Measurements from ENCODE around the gene PLAAT1.

PLAAT1 gene

GRCh38 chr3:193269343-193270028 lies 28.5 kb downstream of the PLAAT1 start:
- no peak overlapping the region for H3K4me3 ChIP-seq (ENCODE audit: low read length, poor library complexity, severe bottlenecking)
- H3K4me2 ChIP-seq (ENCODE audit: low read depth, low read length, poor library complexity, severe bottlenecking): no peak overlapping the region
- no peak overlapping the region for H2AFZ ChIP-seq (ENCODE audit: low read length)
- H4K20me1 ChIP-seq (ENCODE audit: insufficient read depth, low read length, poor library complexity, severe bottlenecking): no peaks in the 10 kb centered on the region
- no peak overlapping the region for H3K9ac ChIP-seq (ENCODE audit: low read depth, low read length, poor library complexity, severe bottlenecking)
- H3K79me2 ChIP-seq (ENCODE audit: insufficient read depth, low read length): no peaks in the 10 kb centered on the region
- no peaks in the 10 kb centered on the region for H3K27me3 ChIP-seq (ENCODE audit: insufficient read depth, low read length, poor library complexity, severe bottlenecking)
- TF ChIP-seq CTCF (conservative IDR thresholded peaks at IDR 0.05; ENCODE audit: low read length) (no peak), EZH2phosphoT487 (IDR thresholded peaks at IDR 0.05; ENCODE audit: borderline replicate concordance) (no peak)
- no peaks in the 10 kb centered on the region for H3K36me3 ChIP-seq (ENCODE audit: insufficient read depth, low read length)
- H3K9me2 ChIP-seq (replicated peaks; ENCODE audit: low read depth, low read length): no peaks in the 10 kb centered on the region
- H3F3A ChIP-seq (ENCODE audit: low read depth): no peaks in the 10 kb centered on the region
- H3K9me3 ChIP-seq (ENCODE audit: insufficient read depth, low read depth, low read length): no peaks in the 10 kb centered on the region
- no peaks in the 10 kb centered on the region for H3K4me1 ChIP-seq (ENCODE audit: insufficient read depth, low read length, poor library complexity, severe bottlenecking)

- Histone ChIP-seq H3K4me3 (ENCODE audit: low read length, poor library complexity, severe bottlenecking) (no peak overlapping the region), H3K9me3 (ENCODE audit: insufficient read depth, low read depth, low read length) (no peaks in the 10 kb centered on the region), H2AFZ (ENCODE audit: low read length) (no peak overlapping the region), H3F3A (ENCODE audit: low read depth) (no peaks in the 10 kb centered on the region), H3K27me3 (ENCODE audit: insufficient read depth, low read length, poor library complexity, severe bottlenecking) (no peaks in the 10 kb centered on the region), H3K79me2 (ENCODE audit: insufficient read depth, low read length) (no peaks in the 10 kb centered on the region), H3K4me2 (ENCODE audit: low read depth, low read length, poor library complexity, severe bottlenecking) (no peak overlapping the region), H3K9me2 (replicated peaks; ENCODE audit: low read depth, low read length) (no peaks in the 10 kb centered on the region), H3K4me1 (ENCODE audit: insufficient read depth, low read length, poor library complexity, severe bottlenecking) (no peaks in the 10 kb centered on the region), H4K20me1 (ENCODE audit: insufficient read depth, low read length, poor library complexity, severe bottlenecking) (no peaks in the 10 kb centered on the region), H3K9ac (ENCODE audit: low read depth, low read length, poor library complexity, severe bottlenecking) (no peak overlapping the region), H3K36me3 (ENCODE audit: insufficient read depth, low read length) (no peaks in the 10 kb centered on the region)
- TF ChIP-seq EZH2phosphoT487 (IDR thresholded peaks at IDR 0.05; ENCODE audit: borderline replicate concordance) (no peak), CTCF (conservative IDR thresholded peaks at IDR 0.05; ENCODE audit: low read length) (no peak)
Observed at GRCh38 chr3:193270451-193270850, 29.4 kb downstream of the PLAAT1 start.

- no peaks in the 10 kb centered on the region for H3K79me2 ChIP-seq (ENCODE audit: insufficient read depth, low read length)
- H3K9ac ChIP-seq (ENCODE audit: low read depth, low read length, poor library complexity, severe bottlenecking): no peak overlapping the region
- H3K4me2 ChIP-seq (ENCODE audit: low read depth, low read length, poor library complexity, severe bottlenecking): no peak overlapping the region
- H4K20me1 ChIP-seq (ENCODE audit: insufficient read depth, low read length, poor library complexity, severe bottlenecking): no peaks in the 10 kb centered on the region
- no peak overlapping the region for H2AFZ ChIP-seq (ENCODE audit: low read length)
- H3K27me3 ChIP-seq (ENCODE audit: insufficient read depth, low read length, poor library complexity, severe bottlenecking): no peaks in the 10 kb centered on the region
- H3K36me3 ChIP-seq (ENCODE audit: insufficient read depth, low read length): no peaks in the 10 kb centered on the region
- no peak for TF ChIP-seq EZH2phosphoT487 (IDR thresholded peaks at IDR 0.05; ENCODE audit: borderline replicate concordance)
- TF ChIP-seq CTCF (conservative IDR thresholded peaks at IDR 0.05; ENCODE audit: low read length): no peak
- no peaks in the 10 kb centered on the region for H3K9me3 ChIP-seq (ENCODE audit: insufficient read depth, low read depth, low read length)
- no peaks in the 10 kb centered on the region for H3F3A ChIP-seq (ENCODE audit: low read depth)
- H3K4me1 ChIP-seq (ENCODE audit: insufficient read depth, low read length, poor library complexity, severe bottlenecking): no peaks in the 10 kb centered on the region
- no peaks in the 10 kb centered on the region for H3K9me2 ChIP-seq (replicated peaks; ENCODE audit: low read depth, low read length)
- H3K4me3 ChIP-seq (ENCODE audit: low read length, poor library complexity, severe bottlenecking): no peak overlapping the region
Observed at GRCh38 chr3:193271101-193271840, 30.2 kb downstream of the PLAAT1 start.
